Activated naive CD4-positive, alpha-beta T cell treated with anti-CD3 and anti-CD28 coated beads, Interleukin-2, amount 10 ng/mL, durations not matched to agents 7 days and 5 days (primary cell): ENCODE data around the gene FIBP.

ENCODE experiments used
- CTCF ChIA-PET: fragments of 350-600 bp; sonication (Branson Sonifier 250); formaldehyde crosslinking; loops from one replicate; lab custom pipeline; 2021; ENCODE audit warnings: antibody characterized with exemption; lab: Charles Lee
- DNase-seq: peaks from one replicate; pipeline ENCODE4 v3.0.0-alpha.2; 2020
- H3K27ac Mint-ChIP-seq: one replicate; pipeline ENCODE4 v1.8.0; 2021; ENCODE audit warnings: mild to moderate bottlenecking, moderate library complexity, mixed read lengths
- H3K27me3 Mint-ChIP-seq: one replicate; pipeline ENCODE4 v1.8.0; 2021; ENCODE audit warnings: mild to moderate bottlenecking, mixed read lengths
- H3K36me3 Mint-ChIP-seq: one replicate; pipeline ENCODE4 v1.8.0; 2021; ENCODE audit warnings: mixed read lengths
- H3K4me1 Mint-ChIP-seq: one replicate; pipeline ENCODE4 v1.8.0; 2021; ENCODE audit warnings: mixed read lengths
- H3K4me3 Mint-ChIP-seq: one replicate; pipeline ENCODE4 v1.8.0; 2021; ENCODE audit warnings: mild to moderate bottlenecking, moderate library complexity, mixed read lengths
- H3K9me3 Mint-ChIP-seq: one replicate; pipeline ENCODE4 v1.8.0; 2021; ENCODE audit warnings: mixed read lengths

FIBP gene

DNA sequence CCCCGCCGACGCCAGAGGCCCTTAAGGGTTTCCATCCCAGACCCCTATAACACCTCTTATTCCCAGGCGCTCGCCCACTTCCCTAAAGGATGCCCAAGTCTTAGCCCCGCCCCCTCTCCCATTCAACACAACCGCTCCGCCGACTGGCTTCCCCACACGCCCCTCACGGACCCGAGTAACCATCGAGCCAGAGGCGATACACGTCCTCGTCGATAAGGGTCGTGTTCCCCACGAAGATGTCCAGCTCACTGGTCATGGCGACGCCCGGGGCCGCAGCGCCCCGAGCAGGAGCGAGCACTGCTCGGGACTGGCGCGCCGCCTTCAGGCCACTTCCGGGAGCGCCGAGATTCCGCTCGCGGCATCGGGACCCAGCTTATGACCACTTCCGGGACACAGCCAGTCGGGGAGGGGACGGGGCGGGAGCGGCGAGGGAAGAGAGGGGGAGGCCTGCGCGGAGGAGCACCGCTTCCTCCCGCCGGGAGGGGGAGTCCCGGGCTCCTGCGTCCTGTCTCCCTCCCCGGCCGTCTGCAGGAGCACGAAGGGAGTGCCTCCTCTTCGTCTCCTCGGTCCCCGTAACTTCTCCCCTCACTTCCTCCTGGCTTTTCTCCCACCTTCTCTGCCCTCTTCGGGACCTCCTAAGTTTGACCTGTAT, at the start of gene FIBP:
TSS of gene FIBP (minus strand) at position 309 of the 652 bp plus-strand sequence. CDS start at position 256, 53 bp downstream.
- Mint-ChIP-seq H3K9me3 (no peaks in the 10 kb centered on the region), H3K27ac (peak within 1 kb of the TSS; percentile 94), H3K27me3 (no peaks in the 10 kb centered on the region), H3K4me3 (peak within 1 kb of the TSS; percentile 96), H3K36me3 (peaks cover 41% of the 10 kb centered on the region), H3K4me1 (peaks cover 74% of the 10 kb centered on the region)
- CTCF ChIA-PET = interaction anchor here (0.6 to 10.9 kb wide), 25 partner anchors 9 to 193 kb away, joined by 3 to 142 read pairs (median 5); partner anchors contain the start of genes C11orf68, CFL1, FOSL1 and KAT5
- peak; percentile 98 for DNase-seq

DNA sequence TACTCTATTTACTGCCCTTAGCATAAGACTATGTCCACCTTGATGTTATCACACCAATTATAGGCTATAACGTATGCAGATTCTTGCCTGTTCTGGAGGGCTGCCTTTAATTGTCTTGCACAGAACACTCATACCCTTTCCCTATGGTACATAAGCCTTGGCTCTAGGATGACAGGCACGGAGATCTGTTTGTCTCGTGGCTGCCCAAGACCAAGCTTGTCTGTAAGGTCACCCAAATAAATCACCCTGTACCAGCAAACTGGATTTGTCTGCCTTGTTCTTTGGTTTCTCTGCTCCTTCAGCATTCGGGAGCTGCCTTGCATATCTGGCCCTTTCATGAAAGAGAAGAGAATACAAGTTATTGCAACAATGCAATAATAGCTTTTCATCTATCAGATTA, 49.5 kb upstream of the FIBP start:
- no peak overlapping the region for H3K27ac Mint-ChIP-seq

DNA sequence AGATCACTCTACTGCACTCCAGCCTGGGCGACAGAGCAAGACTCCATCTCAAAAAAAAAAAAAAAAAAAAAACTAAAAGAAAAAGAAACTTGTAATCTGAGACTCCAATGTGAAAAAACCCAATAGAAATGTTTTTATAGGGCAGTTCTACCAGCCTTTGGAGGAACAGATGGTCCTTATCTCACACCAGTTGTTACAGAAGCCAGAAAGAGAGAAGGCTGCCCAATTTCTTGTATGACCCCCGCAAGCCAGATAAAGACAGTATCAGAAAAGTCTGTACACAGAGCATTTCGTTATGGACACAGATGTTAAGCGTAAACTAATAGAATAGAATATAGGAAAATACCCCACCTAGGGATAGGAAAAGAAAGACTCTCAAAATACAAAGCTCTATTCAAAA, 45.7 kb upstream of the FIBP start:
- Mint-ChIP-seq H3K4me1 (peaks cover 29% of the 10 kb centered on the region), H3K4me3 (no peak overlapping the region)

More for the DNA sequence above, 49.5 kb upstream of the FIBP start:
- no peaks in the 10 kb centered on the region for H3K36me3 Mint-ChIP-seq
- H3K9me3 Mint-ChIP-seq = no peaks in the 10 kb centered on the region
- DNase-seq = no peak
- no peak overlapping the region for H3K4me3 Mint-ChIP-seq
- H3K4me1 Mint-ChIP-seq = no peaks in the 10 kb centered on the region
- peaks cover 45% of the 10 kb centered on the region for H3K27me3 Mint-ChIP-seq
- CTCF ChIA-PET = no interaction called here

DNA sequence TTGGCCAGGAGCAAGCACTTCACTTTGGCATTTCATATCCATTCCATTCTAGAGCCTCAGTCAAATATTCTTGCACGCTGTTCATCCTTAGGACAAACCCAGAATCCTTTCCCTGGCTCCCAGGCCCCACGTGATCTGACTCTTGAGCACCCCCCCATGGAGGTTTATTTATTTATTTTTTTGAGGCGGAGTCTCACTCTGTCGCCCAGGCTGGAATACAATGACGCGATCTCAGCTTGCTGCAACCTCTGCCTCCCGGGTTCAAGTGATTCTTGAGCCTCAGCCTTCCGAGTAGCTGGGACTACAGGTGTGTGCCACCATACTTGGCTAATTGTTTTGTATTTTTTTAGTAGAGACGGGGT, 44.3 kb upstream of the FIBP start:
- H3K4me3 Mint-ChIP-seq = no peak overlapping the region
- H3K36me3 Mint-ChIP-seq = peaks cover 2% of the 10 kb centered on the region
- H3K27me3 Mint-ChIP-seq = peaks cover 5% of the 10 kb centered on the region
- no peaks in the 10 kb centered on the region for H3K9me3 Mint-ChIP-seq
- H3K27ac Mint-ChIP-seq = no peak overlapping the region
- peaks cover 43% of the 10 kb centered on the region for H3K4me1 Mint-ChIP-seq
- CTCF ChIA-PET = interaction anchor here (1.1 to 3.9 kb wide), 4 partner anchors 10 to 48 kb away, joined by 3 to 21 read pairs (median 6); partner anchors contain the start of gene FIBP
- DNase-seq = no peak

More for the DNA sequence above, 45.7 kb upstream of the FIBP start:
- Mint-ChIP-seq H3K27me3 (peaks cover 16% of the 10 kb centered on the region), H3K36me3 (no peaks in the 10 kb centered on the region), H3K27ac (no peak overlapping the region), H3K9me3 (no peaks in the 10 kb centered on the region)
- CTCF ChIA-PET = interaction anchor here (1.2 kb wide), 1 partner anchor 56 kb away, joined by 3 read pairs; no protein-coding TSS in a partner anchor
- no peak for DNase-seq

DNA sequence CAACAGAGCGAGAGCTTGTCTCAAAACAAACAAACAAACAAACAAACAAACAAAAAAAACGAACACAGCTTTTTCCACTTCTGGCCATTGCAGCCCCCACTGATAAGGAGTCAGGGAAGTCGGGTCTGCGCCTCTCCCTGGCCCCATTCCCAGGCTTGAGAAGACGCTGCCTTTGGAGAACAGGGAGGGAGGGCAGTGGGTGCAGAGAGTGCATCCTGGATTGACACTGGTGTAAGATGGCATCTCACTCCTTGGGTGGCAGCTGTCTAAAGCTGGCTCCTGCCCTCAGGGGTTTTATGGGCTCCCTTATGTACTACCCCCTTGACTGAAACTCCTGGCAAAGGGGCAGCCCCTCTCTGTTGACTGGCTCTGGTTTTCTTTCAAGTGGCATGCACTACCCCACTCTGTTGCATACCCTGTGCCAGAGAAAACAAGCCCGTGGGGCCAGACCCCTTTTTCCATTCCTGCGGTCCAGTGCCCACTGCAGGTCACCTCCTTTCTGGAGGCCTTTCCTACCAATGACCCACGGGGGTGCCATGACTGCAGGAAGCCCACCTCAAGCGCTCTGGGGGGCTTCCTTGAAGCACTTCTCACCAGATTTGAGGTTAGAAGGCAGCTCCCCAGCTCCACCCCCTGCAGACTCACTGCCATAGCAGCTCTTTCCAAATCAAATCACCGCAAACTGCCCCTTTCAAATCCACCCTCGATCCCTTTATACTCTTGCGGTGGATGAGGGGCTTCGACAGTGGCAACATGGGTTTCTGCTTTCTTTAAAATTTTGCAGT, 43.7 kb upstream of the FIBP start:
- DNase-seq = no peak
- Mint-ChIP-seq H3K4me3 (no peak overlapping the region), H3K36me3 (peaks cover 4% of the 10 kb centered on the region), H3K9me3 (no peaks in the 10 kb centered on the region), H3K27me3 (no peaks in the 10 kb centered on the region), H3K27ac (no peak overlapping the region), H3K4me1 (peaks cover 49% of the 10 kb centered on the region)
- CTCF ChIA-PET = interaction anchor here (1.1 to 3.9 kb wide), 4 partner anchors 10 to 73 kb away, joined by 3 to 21 read pairs (median 6); partner anchors contain the start of gene FIBP

DNA sequence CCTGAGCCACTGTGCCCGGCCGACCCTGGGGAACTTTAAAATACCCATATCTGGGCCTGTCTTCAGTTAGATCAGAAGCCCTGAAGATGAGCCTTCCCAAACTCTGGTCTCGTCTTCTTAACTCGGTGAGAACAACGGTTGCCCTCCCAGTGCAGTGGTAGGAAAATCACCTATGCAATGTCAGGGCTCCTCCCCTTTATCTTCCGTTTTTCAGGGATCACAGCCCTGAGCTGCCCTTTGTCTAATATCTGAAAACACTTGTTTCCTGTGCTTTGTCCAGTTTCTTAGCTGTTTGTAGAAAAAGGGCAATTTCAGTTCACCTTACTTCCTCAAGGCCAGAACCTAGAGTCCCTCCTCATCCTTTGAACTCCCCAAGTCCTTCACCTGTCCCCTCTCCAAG, 40.4 kb upstream of the FIBP start:
- DNase-seq = no peak
- Mint-ChIP-seq H3K36me3 (peaks cover 6% of the 10 kb centered on the region), H3K4me3 (peak overlapping the region; percentile 65), H3K4me1 (peaks cover 56% of the 10 kb centered on the region), H3K9me3 (no peaks in the 10 kb centered on the region), H3K27me3 (no peaks in the 10 kb centered on the region), H3K27ac (peak overlapping the region; percentile 98)
- CTCF ChIA-PET = interaction anchor here (0.7 to 2.6 kb wide), 4 partner anchors 11 to 43 kb away, joined by 3 to 10 read pairs (median 6); partner anchors contain the start of genes CCDC85B and FIBP

DNA sequence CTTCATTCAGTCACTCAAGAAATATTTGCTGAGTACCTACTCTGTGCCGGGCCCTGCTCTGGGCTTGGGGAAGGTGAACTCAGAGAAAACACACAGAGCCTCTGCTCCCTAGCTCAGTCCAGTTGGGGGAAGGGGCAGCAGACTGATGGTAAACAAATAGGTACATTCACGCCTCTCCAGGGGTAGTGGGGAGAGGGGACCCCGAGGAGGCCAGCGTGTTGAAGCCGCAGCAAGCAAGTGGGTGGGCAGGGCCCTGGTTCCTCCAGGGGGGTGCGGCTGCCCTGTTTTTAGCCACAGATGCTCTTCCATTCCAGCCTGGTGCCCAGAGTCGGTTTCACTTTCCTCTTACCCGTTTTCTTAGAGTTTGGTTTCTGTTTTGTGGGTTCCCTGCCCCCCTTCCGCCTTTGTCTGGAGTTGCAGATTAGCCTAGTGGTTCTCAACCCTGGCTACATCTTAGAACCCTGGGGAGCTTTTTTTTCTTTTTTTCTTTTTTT, 39.7 kb upstream of the FIBP start:
- Mint-ChIP-seq H3K36me3 (peaks cover 11% of the 10 kb centered on the region), H3K4me1 (peaks cover 60% of the 10 kb centered on the region), H3K27ac (peak overlapping the region; percentile 98), H3K9me3 (no peaks in the 10 kb centered on the region), H3K4me3 (peak overlapping the region; percentile 65), H3K27me3 (no peaks in the 10 kb centered on the region)
- DNase-seq = peak; percentile 92
- CTCF ChIA-PET = interaction anchor here (0.7 to 2.6 kb wide), 6 partner anchors 10 to 43 kb away, joined by 3 to 10 read pairs (median 3); partner anchors contain the start of genes CCDC85B and FIBP

DNA sequence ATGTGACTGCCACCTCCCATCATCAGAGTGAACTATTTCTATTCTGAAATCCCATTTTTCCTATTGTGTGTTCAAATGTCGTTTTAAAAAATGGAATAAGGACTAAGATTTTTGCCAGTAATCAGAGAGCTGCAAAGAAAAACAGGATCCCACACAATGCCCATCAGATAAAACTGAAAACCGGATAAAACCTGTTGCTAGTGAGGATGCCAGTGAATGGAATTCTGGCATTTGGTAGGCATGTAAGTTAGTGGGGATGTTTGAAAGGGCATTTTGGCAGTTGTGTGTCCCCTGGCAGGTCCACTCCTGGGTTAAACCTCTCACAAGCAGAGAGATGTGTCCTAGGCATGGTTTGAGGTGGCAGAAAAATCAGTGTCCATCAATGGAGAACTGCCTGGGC, 37.1 kb upstream of the FIBP start:
- no peak for DNase-seq
- no peaks in the 10 kb centered on the region for H3K9me3 Mint-ChIP-seq
- CTCF ChIA-PET = no interaction called here
- peak overlapping the region; percentile 15 for H3K27ac Mint-ChIP-seq
- H3K27me3 Mint-ChIP-seq = no peaks in the 10 kb centered on the region
- peaks cover 24% of the 10 kb centered on the region for H3K36me3 Mint-ChIP-seq
- peaks cover 59% of the 10 kb centered on the region for H3K4me1 Mint-ChIP-seq
- H3K4me3 Mint-ChIP-seq = no peak overlapping the region

DNA sequence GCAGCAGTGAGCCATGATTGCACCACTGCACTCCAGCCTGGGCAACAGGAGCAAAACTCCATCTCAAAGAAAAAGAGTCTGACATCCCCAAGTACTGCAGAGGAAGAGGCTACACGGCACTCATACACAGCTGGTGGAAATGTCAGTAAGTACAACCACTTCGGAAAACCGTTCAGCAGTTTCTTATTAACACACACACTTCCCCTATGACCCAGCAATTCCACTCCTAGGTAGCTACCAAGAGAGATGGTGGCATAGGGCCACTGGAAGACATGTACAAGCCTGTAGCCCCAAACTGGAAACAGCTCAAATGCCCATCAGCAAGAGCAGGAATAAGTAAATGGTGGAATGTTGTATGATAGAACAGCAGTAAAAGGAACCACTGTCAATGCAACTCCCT, 34.3 kb upstream of the FIBP start:
- CTCF ChIA-PET = interaction anchor here (1.0 to 2.3 kb wide), 3 partner anchors 38 to 211 kb away, joined by 3 to 10 read pairs (median 3); partner anchors contain the start of gene KAT5
- H3K27me3 Mint-ChIP-seq = no peaks in the 10 kb centered on the region
- H3K27ac Mint-ChIP-seq = peak overlapping the region; percentile 69
- no peak for DNase-seq
- H3K9me3 Mint-ChIP-seq = no peaks in the 10 kb centered on the region
- H3K36me3 Mint-ChIP-seq = peaks cover 30% of the 10 kb centered on the region
- peaks cover 46% of the 10 kb centered on the region for H3K4me1 Mint-ChIP-seq
- H3K4me3 Mint-ChIP-seq = peak overlapping the region; percentile 38

DNA sequence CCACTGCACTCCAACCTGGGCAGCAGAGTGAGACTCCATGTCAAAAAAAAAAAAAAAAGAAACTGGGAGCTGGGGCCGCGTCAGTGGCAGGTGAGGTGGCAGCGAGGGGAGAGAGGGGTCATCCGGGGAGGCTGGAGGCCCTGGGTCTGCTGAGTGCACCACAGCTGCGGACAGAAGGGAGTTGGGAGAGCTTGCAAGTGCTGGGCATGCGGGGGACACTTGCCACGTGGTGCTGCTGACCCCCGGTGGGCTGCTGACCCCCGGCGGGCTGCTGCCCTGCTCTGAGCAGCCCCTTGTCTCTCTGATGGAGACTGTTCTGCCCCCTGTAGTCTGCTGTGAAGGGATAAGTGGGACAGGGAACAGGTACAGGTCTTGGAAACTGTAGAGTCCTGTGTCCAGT, 33.6 kb upstream of the FIBP start:
- CTCF ChIA-PET = interaction anchor here (1.1 to 2.3 kb wide), 2 partner anchors 37 to 67 kb away, joined by 3 to 10 read pairs; no protein-coding TSS in a partner anchor
- H3K27ac Mint-ChIP-seq = peak overlapping the region; percentile 33
- H3K9me3 Mint-ChIP-seq = no peaks in the 10 kb centered on the region
- DNase-seq = no peak
- peak overlapping the region; percentile 38 for H3K4me3 Mint-ChIP-seq
- H3K36me3 Mint-ChIP-seq = peaks cover 33% of the 10 kb centered on the region
- H3K27me3 Mint-ChIP-seq = no peaks in the 10 kb centered on the region
- H3K4me1 Mint-ChIP-seq = peaks cover 44% of the 10 kb centered on the region

DNA sequence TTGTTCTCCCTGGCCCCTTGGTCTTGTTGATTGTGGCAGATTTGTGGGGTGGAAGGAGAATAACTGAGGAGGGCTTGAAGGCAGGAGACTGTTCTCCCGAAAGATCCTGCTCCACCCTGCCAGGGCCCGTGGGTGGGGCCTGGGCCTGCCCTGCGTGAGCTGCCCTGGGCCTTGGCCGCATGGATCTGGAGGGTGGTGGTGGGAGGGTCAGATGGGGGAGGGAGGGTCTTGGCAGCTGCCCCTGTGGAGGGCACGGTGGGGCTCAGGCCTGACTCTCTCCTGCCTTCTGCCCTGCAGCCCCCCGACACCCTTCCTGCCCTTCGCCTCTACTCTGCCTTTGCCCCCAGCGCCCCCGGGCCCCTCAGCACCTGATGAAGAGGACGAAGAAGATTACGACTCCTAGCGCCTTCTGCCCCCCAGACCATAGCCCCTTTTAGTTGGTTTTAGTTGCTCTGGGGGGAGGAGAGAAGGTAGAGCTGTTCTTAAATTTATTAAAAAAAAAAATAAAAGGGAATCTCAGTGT, 32.8 kb upstream of the FIBP start:
- Mint-ChIP-seq H3K4me1 (peaks cover 46% of the 10 kb centered on the region), H3K4me3 (peak overlapping the region; percentile 93), H3K36me3 (peaks cover 39% of the 10 kb centered on the region), H3K27me3 (no peaks in the 10 kb centered on the region), H3K9me3 (no peaks in the 10 kb centered on the region), H3K27ac (no peak overlapping the region)
- DNase-seq = no peak
- CTCF ChIA-PET = interaction anchor here (0.8 to 1.7 kb wide), 2 partner anchors 32 to 36 kb away, joined by 4 to 7 read pairs; partner anchors contain the start of gene FIBP

DNA sequence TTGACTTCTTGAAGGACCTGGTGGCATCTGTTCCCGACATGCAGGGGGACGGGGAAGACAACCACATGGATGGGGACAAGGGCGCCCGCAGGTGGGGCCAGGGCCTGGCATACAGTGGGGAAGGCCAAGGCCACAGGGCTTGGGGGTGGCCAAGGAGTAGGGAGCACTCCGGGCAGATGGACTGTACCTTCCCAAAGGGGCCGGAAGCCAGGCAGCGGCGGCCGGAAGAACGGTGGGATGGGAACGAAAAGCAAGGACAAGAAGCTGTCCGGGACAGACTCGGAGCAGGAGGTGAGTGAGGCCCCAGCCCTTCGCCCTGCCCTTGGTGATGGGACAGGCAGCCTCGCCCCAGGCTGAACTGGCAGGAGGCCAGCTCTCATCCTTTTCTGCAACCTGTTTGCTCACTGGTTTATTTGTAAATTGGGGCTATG, 32.1 kb upstream of the FIBP start:
- peaks cover 50% of the 10 kb centered on the region for H3K4me1 Mint-ChIP-seq
- H3K27me3 Mint-ChIP-seq = no peaks in the 10 kb centered on the region
- peak overlapping the region; percentile 37 for H3K27ac Mint-ChIP-seq
- CTCF ChIA-PET = interaction anchor here (0.8 to 1.7 kb wide), 2 partner anchors 32 to 35 kb away, joined by 4 to 7 read pairs; partner anchors contain the start of gene FIBP
- no peaks in the 10 kb centered on the region for H3K9me3 Mint-ChIP-seq
- peaks cover 39% of the 10 kb centered on the region for H3K36me3 Mint-ChIP-seq
- no peak for DNase-seq
- H3K4me3 Mint-ChIP-seq = peak overlapping the region; percentile 93

DNA sequence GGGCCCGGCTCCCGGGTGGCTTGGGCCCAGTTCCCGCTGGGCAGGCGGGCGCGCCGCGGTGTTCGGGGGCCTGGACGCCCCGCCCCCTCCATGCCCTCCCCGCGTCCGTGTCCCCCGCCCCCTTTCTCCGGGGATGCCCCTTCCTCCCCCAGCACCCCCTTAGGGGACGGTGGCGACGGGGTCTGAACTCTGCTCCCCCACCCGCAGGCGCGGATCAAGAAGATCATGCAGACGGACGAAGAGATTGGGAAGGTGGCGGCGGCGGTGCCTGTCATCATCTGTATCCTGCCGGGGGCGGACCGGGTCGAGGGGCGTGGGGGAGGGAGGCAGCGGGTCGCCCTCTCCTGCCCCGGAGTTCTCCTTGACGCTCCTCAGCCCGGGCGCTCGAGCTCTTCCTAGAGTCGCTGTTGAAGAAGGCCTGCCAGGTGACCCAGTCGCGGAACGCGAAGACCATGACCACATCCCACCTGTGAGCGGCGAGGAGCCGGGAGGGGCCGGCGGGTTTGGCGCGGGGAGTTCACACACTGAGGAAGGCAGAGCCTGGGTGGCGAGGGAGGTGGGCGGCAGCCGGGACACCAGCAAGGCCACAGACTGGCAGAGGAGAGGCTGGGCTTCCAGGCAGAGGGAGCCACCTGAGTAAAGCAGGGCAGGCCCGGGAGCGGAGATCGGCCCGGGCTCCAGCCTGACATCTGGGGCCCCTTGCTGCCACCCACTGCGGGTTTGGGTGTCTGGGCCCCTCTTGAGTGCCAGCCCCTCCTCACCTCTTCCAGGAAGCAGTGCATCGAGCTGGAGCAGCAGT, 31.5 kb upstream of the FIBP start:
- H3K4me1 Mint-ChIP-seq = peaks cover 55% of the 10 kb centered on the region
- DNase-seq = peak; percentile 79

More for the DNA sequence above, 31.5 kb upstream of the FIBP start:
- CTCF ChIA-PET = interaction anchor here (0.8 to 1.7 kb wide), 2 partner anchors 31 to 35 kb away, joined by 4 to 7 read pairs; partner anchors contain the start of gene FIBP
- Mint-ChIP-seq H3K27ac (peak overlapping the region; percentile 91), H3K36me3 (peaks cover 44% of the 10 kb centered on the region), H3K4me3 (peak overlapping the region; percentile 93), H3K27me3 (no peaks in the 10 kb centered on the region), H3K9me3 (no peaks in the 10 kb centered on the region)
